ENCODE results near the gene OPN5.

DNA sequence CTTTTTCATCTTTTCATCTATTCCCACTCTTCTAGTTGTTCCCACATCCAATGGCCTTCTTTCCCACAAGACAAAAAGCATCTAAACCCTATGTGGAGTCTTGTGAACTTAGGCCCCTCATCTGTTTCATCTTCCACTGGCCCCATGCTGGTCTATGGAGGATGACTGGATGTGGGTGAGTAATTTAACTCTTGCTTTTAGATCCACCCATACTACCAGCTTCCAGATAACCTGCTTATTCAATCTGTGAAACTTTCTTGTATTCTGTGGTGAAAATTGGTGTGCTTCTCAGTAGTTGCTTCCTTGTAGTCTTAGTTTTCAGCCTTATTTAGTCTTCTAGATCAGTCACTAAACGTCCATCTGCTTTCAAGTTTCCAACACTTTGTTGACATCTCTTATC lies 64.9 kb downstream of the OPN5 start:
- TF ChIP-seq CTCF (IDR thresholded peaks at IDR 0.05) (no peak), POLR2A (IDR thresholded peaks at IDR 0.05) (no peak), POLR2AphosphoS5 (IDR thresholded peaks at IDR 0.05) (no peak)
